ENCODE data around the gene CNTNAP2. TPM values are rescaled to one million over a fixed set of nuclear protein-coding genes. Genes with fewer than 3 reads are reported as not detected.

The CNTNAP2 gene
- total RNA-seq, 6 experiments from 2014 or later: 0.07 to 0.13 (median 0.12) TPM; not detected in 3

GRCh38 chr7:148436571-148436970 is 2320.0 kb downstream of the CNTNAP2 start:
- Mint-ChIP-seq H3K4me1 (ENCODE audit: low read depth) (no peaks in the 10 kb centered on the region), H3K27ac (no peak overlapping the region), H3K9me3 (peaks cover 4% of the 10 kb centered on the region), H3K27me3 (ENCODE audit: insufficient read depth) (no peaks in the 10 kb centered on the region; the same call in 1 of the 2 replicates), H3K36me3 (ENCODE audit: low read depth) (no peaks in the 10 kb centered on the region), H3K4me3 (no peak overlapping the region)
- DNase-seq: no peak
- no peak for TF ChIP-seq CTCF (IDR thresholded peaks at IDR 0.05)

GRCh38 chr7:148437043-148437442 is 2320.4 kb downstream of the CNTNAP2 start:
- no peak overlapping the region for H3K4me3 Mint-ChIP-seq
- H3K9me3 Mint-ChIP-seq: peaks cover 4% of the 10 kb centered on the region
- H3K27ac Mint-ChIP-seq: no peak overlapping the region
- H3K36me3 Mint-ChIP-seq (ENCODE audit: low read depth): no peaks in the 10 kb centered on the region
- no peaks in the 10 kb centered on the region for H3K4me1 Mint-ChIP-seq (ENCODE audit: low read depth)
- TF ChIP-seq CTCF (IDR thresholded peaks at IDR 0.05): no peak
- no peak for DNase-seq
- no peaks in the 10 kb centered on the region; the same call in 1 of the 2 replicates for H3K27me3 Mint-ChIP-seq (ENCODE audit: insufficient read depth)

- Mint-ChIP-seq H3K27me3 (ENCODE audit: insufficient read depth) (no peaks in the 10 kb centered on the region), H3K36me3 (ENCODE audit: low read depth) (no peaks in the 10 kb centered on the region), H3K27ac (no peak overlapping the region), H3K4me1 (ENCODE audit: low read depth) (no peaks in the 10 kb centered on the region), H3K4me3 (no peak overlapping the region), H3K9me3 (peaks cover 18% of the 10 kb centered on the region)
- no peak for TF ChIP-seq CTCF (IDR thresholded peaks at IDR 0.05)
- no peak for DNase-seq
Measured at GRCh38 chr7:148442141-148442655, 2325.6 kb downstream of the CNTNAP2 start.

- DNase-seq: no peak
- H3K36me3 Mint-ChIP-seq (ENCODE audit: low read depth): no peaks in the 10 kb centered on the region
- H3K9me3 Mint-ChIP-seq: peaks cover 18% of the 10 kb centered on the region
- H3K4me1 Mint-ChIP-seq (ENCODE audit: low read depth): no peaks in the 10 kb centered on the region
- H3K27me3 Mint-ChIP-seq (ENCODE audit: insufficient read depth): no peaks in the 10 kb centered on the region
- TF ChIP-seq CTCF (IDR thresholded peaks at IDR 0.05): no peak
- no peak overlapping the region for H3K4me3 Mint-ChIP-seq
- H3K27ac Mint-ChIP-seq: no peak overlapping the region
Measured at GRCh38 chr7:148442933-148443332, 2326.3 kb downstream of the CNTNAP2 start.

GRCh38 chr7:148445260-148446044 is 2328.9 kb downstream of the CNTNAP2 start:
- H3K36me3 Mint-ChIP-seq (ENCODE audit: low read depth): no peaks in the 10 kb centered on the region
- no peak overlapping the region for H3K4me3 Mint-ChIP-seq
- no peak overlapping the region for H3K27ac Mint-ChIP-seq
- DNase-seq: no peak
- peaks cover 14% of the 10 kb centered on the region for H3K9me3 Mint-ChIP-seq
- H3K4me1 Mint-ChIP-seq (ENCODE audit: low read depth): no peaks in the 10 kb centered on the region
- TF ChIP-seq CTCF (IDR thresholded peaks at IDR 0.05): no peak
- H3K27me3 Mint-ChIP-seq (ENCODE audit: insufficient read depth): no peaks in the 10 kb centered on the region

Data from HFFc6 (cell line).